ENCODE data around the gene ZFR2.

- TF ChIP-seq POLR2AphosphoS5 (IDR thresholded peaks at IDR 0.05; ENCODE audit: low read depth, low read length) (no peak), PAX5 (IDR thresholded peaks at IDR 0.05; ENCODE audit: insufficient read depth, low read length, severe bottlenecking) (no peak), POLR2A (IDR thresholded peaks at IDR 0.05; ENCODE audit: low read depth, low read length) (no peak)
These were observed 100.1 kb downstream of the ZFR2 start for GRCh38 chr19:3768748-3769099.
